ENCODE results near the gene TRAPPC4.
A peak's percentile ranks its signal among the peaks of the same experiment; 100 is the strongest.

Gene TRAPPC4

GRCh38 chr11:119051440-119052162 is 33.0 kb downstream of the TRAPPC4 start:
- no peak overlapping the region for H3K4me3 ChIP-seq (ENCODE audit: low read depth, low read length)
- no peaks in the 10 kb centered on the region for H3K9me3 ChIP-seq
- no peak for DNase-seq
- H3K36me3 ChIP-seq = peaks cover 83% of the 10 kb centered on the region
- H3K27me3 ChIP-seq = no peaks in the 10 kb centered on the region
- TF ChIP-seq, protein P1, sequence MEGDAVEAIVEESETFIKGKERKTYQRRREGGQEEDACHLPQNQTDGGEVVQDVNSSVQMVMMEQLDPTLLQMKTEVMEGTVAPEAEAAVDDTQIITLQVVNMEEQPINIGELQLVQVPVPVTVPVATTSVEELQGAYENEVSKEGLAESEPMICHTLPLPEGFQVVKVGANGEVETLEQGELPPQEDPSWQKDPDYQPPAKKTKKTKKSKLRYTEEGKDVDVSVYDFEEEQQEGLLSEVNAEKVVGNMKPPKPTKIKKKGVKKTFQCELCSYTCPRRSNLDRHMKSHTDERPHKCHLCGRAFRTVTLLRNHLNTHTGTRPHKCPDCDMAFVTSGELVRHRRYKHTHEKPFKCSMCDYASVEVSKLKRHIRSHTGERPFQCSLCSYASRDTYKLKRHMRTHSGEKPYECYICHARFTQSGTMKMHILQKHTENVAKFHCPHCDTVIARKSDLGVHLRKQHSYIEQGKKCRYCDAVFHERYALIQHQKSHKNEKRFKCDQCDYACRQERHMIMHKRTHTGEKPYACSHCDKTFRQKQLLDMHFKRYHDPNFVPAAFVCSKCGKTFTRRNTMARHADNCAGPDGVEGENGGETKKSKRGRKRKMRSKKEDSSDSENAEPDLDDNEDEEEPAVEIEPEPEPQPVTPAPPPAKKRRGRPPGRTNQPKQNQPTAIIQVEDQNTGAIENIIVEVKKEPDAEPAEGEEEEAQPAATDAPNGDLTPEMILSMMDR (IDR thresholded peaks at IDR 0.05; ENCODE audit: low read depth, low read length) = no peak
- H3K4me1 ChIP-seq = peaks cover 4% of the 10 kb centered on the region; the same call in 1 of the 2 replicates

- no peaks in the 10 kb centered on the region for H3K27me3 ChIP-seq
- TF ChIP-seq, protein P1 (IDR thresholded peaks at IDR 0.05; ENCODE audit: low read depth, low read length) = no peak
- peaks cover 4% of the 10 kb centered on the region; the same call in 1 of the 2 replicates for H3K4me1 ChIP-seq
- H3K36me3 ChIP-seq = peaks cover 76% of the 10 kb centered on the region
- H3K9me3 ChIP-seq = no peaks in the 10 kb centered on the region
- H3K4me3 ChIP-seq (ENCODE audit: low read depth, low read length) = no peak overlapping the region
- DNase-seq = no peak
Measured at GRCh38 chr11:119052163-119052814, 33.7 kb downstream of the TRAPPC4 start.

DNA sequence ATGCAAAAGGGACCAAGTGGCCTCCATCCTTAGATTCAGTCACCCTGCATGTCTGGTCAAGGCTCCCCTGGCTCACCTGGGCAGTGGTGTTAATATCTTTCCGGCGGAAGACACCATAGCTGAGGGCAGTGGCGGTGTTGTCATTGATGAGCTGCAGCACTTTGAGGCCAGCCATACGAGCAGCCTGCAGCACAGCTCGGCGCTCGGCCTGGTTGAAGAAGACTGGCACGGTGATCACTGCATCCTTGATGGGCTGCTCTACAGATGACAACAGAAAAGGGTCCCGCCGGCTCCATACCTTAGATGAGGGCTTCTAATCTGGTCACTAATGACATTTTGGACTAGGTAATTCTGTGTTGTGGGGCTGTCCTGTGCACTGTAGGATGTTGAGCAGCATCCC is 35.9 kb downstream of the TRAPPC4 start:
- Histone ChIP-seq H3K36me3 (peaks cover 55% of the 10 kb centered on the region), H3K27me3 (no peaks in the 10 kb centered on the region), H3K4me3 (ENCODE audit: low read depth, low read length) (no peak overlapping the region), H3K9me3 (no peaks in the 10 kb centered on the region), H3K4me1 (peaks cover 4% of the 10 kb centered on the region; the same call in 1 of the 2 replicates)
- no peak for DNase-seq
- TF ChIP-seq, protein P1 (IDR thresholded peaks at IDR 0.05; ENCODE audit: low read depth, low read length) = no peak

GRCh38 chr11:119055901-119056300 is 37.3 kb downstream of the TRAPPC4 start:
- peak; percentile 36 for DNase-seq
- TF ChIP-seq, protein P1 (IDR thresholded peaks at IDR 0.05; ENCODE audit: low read depth, low read length) = peak; percentile 36
- H3K4me1 ChIP-seq = peaks cover 4% of the 10 kb centered on the region; the same call in 1 of the 2 replicates
- peaks cover 42% of the 10 kb centered on the region for H3K36me3 ChIP-seq
- peak overlapping the region; percentile 79 for H3K4me3 ChIP-seq (ENCODE audit: low read depth, low read length)
- no peaks in the 10 kb centered on the region for H3K9me3 ChIP-seq
- no peaks in the 10 kb centered on the region for H3K27me3 ChIP-seq

- peaks cover 4% of the 10 kb centered on the region; the same call in 1 of the 2 replicates for H3K4me1 ChIP-seq
- no peaks in the 10 kb centered on the region for H3K27me3 ChIP-seq
- no peaks in the 10 kb centered on the region for H3K9me3 ChIP-seq
- TF ChIP-seq, protein P1 (IDR thresholded peaks at IDR 0.05; ENCODE audit: low read depth, low read length) = no peak
- DNase-seq = peak; percentile 47
- peak overlapping the region; percentile 79 for H3K4me3 ChIP-seq (ENCODE audit: low read depth, low read length)
- peaks cover 37% of the 10 kb centered on the region for H3K36me3 ChIP-seq
Measured at GRCh38 chr11:119056421-119056999, 37.9 kb downstream of the TRAPPC4 start.

All from BE2C (cell line).